GM12801 (cell line): ENCODE results near the gene BOD1.

Experiments
- CTCF ChIP-seq: IDR thresholded peaks from one replicate; pipeline ENCODE4 v1.5.1; 2011; ENCODE audit warnings: control low read depth; ENCODE audit not compliant: insufficient read length; ENCODE audit errors: extremely low read depth

The BOD1 gene

GRCh38 chr5:173657741-173658356, 41.4 kb upstream of the BOD1 start:
- no peak for TF ChIP-seq CTCF

GRCh38 chr5:173655196-173655797, 38.8 kb upstream of the BOD1 start:
- no peak for TF ChIP-seq CTCF

GRCh38 chr5:173653822-173654523, 37.5 kb upstream of the BOD1 start:
- TF ChIP-seq CTCF = no peak

GRCh38 chr5:173648308-173648866, 31.9 kb upstream of the BOD1 start:
- TF ChIP-seq CTCF = no peak

- TF ChIP-seq CTCF = no peak
These were observed 30.2 kb upstream of the BOD1 start for GRCh38 chr5:173646692-173647091.

- no peak for TF ChIP-seq CTCF
These were observed 29.6 kb upstream of the BOD1 start for GRCh38 chr5:173645890-173646574.

- TF ChIP-seq CTCF = no peak
These were observed 29.0 kb upstream of the BOD1 start for GRCh38 chr5:173645437-173645807.
